K562 (cell line): ENCODE data around the gene MRPL55. TPM values are rescaled to one million over a fixed set of nuclear protein-coding genes. Genes with fewer than 3 reads are reported as not detected.
A peak's percentile ranks its signal among the peaks of the same experiment; 100 is the strongest.

Experiments used
- BDP1 ChIP-seq: IDR thresholded peaks from 3 replicates; pipeline ENCODE4 v1.6.1; 2011; ENCODE audit not compliant: insufficient read length, insufficient read depth
- BRF1 ChIP-seq: IDR thresholded peaks from 3 replicates; pipeline ENCODE4 v1.6.1; 2011; ENCODE audit warnings: borderline replicate concordance, mild to moderate bottlenecking; ENCODE audit not compliant: insufficient read length; ENCODE audit errors: extremely low read depth
- CREBBP ChIP-seq: IDR thresholded peaks from one replicate; pipeline ENCODE4 v1.6.1; 2012; ENCODE audit warnings: low read depth, mild to moderate bottlenecking, control low read depth, inconsistent platforms, low read length
- EWSR1 ChIP-seq: fragments of 450-650 bp; IDR thresholded peaks from 2 replicates; pipeline ENCODE4 v1.6.1; 2018; ENCODE audit warnings: borderline replicate concordance, mild to moderate bottlenecking, low read depth, moderate library complexity; ENCODE audit not compliant: partially characterized antibody
- HDAC8 ChIP-seq: fragments of 450-650 bp; IDR thresholded peaks from 2 replicates; pipeline ENCODE4 v1.6.1; 2016; ENCODE audit warnings: mild to moderate bottlenecking, missing genetic modification characterization, moderate library complexity, missing compliant biosample characterization
- KLF16 ChIP-seq: IDR thresholded peaks from 2 replicates; pipeline ENCODE4 v1.6.1; 2016; ENCODE audit warnings: antibody characterized with exemption
- MCM5 ChIP-seq: fragments of 450-650 bp; IDR thresholded peaks from 2 replicates; pipeline ENCODE4 v1.6.1; 2016; ENCODE audit warnings: low read depth
- NFIX ChIP-seq: fragments of 250-450 bp; sonication (Bioruptor Pico); IDR thresholded peaks from 2 replicates; pipeline ENCODE4 v1.4.0; 2020; ENCODE audit warnings: low read depth, mild to moderate bottlenecking, moderate library complexity
- SMAD1 ChIP-seq: fragments of 150-350 bp; IDR thresholded peaks from 2 replicates; pipeline ENCODE4 v1.6.1; 2014; ENCODE audit warnings: low read length, low read depth; ENCODE audit not compliant: partially characterized antibody
- SMAD2 ChIP-seq: fragments of 150-350 bp; IDR thresholded peaks from 2 replicates; pipeline ENCODE4 v1.6.1; 2014; ENCODE audit warnings: low read depth, mild to moderate bottlenecking, low read length
- SMAD4 ChIP-seq: fragments of 250-450 bp; sonication (Bioruptor Pico); conservative IDR thresholded peaks from 2 replicates; pipeline ENCODE4 v1.8.0; 2021; ENCODE audit warnings: inconsistent platforms, mild to moderate bottlenecking, moderate library complexity
- ZBTB7A ChIP-seq: IDR thresholded peaks from 2 replicates; pipeline ENCODE4 v1.6.1; 2011; ENCODE audit warnings: low read depth, mild to moderate bottlenecking, low read length, moderate library complexity, borderline replicate concordance; ENCODE audit not compliant: control insufficient read depth
- ZNF175 ChIP-seq: fragments of 200-800 bp; sonication (Bioruptor generic); IDR thresholded peaks from 2 replicates; pipeline ENCODE4 v1.6.1; 2016; ENCODE audit warnings: low read depth, mild to moderate bottlenecking, missing genetic modification characterization, missing compliant biosample characterization
- polyA plus RNA-seq, 8 experiments: library from polyadenylated mRNA; depleted of rRNA in 4 of 8; stranded (reverse) in 5 of 8; unstranded in 3 of 8; fragments of >200 nt; fragmentation: Nextera tagmentation in 2 of 8; fragmentation: Illumina TruSeq in 1 of 8; extraction: Ambion mirVana in 2 of 8; extraction: Trizol in 1 of 8; gene quantifications; 2 replicates each; pipeline versions ENCODE4 v1.2.1 to v1.2.3, GENCODE V29; 2011 to 2014; ENCODE audit warnings: inconsistent platforms in 1 of 8, missing spikeins in 1 of 8
- total RNA-seq, 7 experiments: library from RNA; depleted of rRNA in 6 of 7; stranded (reverse); fragments of >200 nt in 6 of 7; fragmentation: Illumina TruSeq in 2 of 7; extraction: Trizol in 2 of 7; gene quantifications; 2 replicates each; pipeline versions ENCODE4 v1.2.1 to v1.2.3, GENCODE V29; 2011 to 2021; ENCODE audit warnings: low replicate concordance in 1 of 7
- TF ChIP-seq, protein P1 (sequence below): sonication (generic); formaldehyde crosslinking; IDR thresholded peaks from 2 replicates; pipeline ENCODE4 v1.8.0; 2023; ENCODE audit warnings: missing genetic modification reagents, mild to moderate bottlenecking, borderline replicate concordance
- TF ChIP-seq, protein P2 (sequence below), 2 experiments: IDR thresholded peaks; 2 replicates each; pipeline ENCODE4 v1.6.1; 2011; ENCODE audit warnings: borderline replicate concordance in 1 of 2, control low read depth in 1 of 2, low read depth in 1 of 2, low read length in 1 of 2, mild to moderate bottlenecking in 1 of 2, mixed read lengths in 1 of 2, moderate library complexity in 1 of 2; ENCODE audit not compliant: insufficient read depth in 1 of 2, insufficient read length in 1 of 2, poor library complexity in 1 of 2, severe bottlenecking in 1 of 2; ENCODE audit errors: extremely low read depth in 1 of 2
- TF ChIP-seq, protein P3 (sequence below): sonication (generic); formaldehyde crosslinking; IDR thresholded peaks from 2 replicates; pipeline ENCODE4 v1.8.1; 2022; ENCODE audit warnings: missing genetic modification reagents

MRPL55 gene
- total and polyA plus RNA-seq, 9 of the 15 experiments (the other 6 are each of a cell fraction or from before 2014, with no cell fraction given) = 34.9 to 228 (median 81.0) TPM

DNA sequence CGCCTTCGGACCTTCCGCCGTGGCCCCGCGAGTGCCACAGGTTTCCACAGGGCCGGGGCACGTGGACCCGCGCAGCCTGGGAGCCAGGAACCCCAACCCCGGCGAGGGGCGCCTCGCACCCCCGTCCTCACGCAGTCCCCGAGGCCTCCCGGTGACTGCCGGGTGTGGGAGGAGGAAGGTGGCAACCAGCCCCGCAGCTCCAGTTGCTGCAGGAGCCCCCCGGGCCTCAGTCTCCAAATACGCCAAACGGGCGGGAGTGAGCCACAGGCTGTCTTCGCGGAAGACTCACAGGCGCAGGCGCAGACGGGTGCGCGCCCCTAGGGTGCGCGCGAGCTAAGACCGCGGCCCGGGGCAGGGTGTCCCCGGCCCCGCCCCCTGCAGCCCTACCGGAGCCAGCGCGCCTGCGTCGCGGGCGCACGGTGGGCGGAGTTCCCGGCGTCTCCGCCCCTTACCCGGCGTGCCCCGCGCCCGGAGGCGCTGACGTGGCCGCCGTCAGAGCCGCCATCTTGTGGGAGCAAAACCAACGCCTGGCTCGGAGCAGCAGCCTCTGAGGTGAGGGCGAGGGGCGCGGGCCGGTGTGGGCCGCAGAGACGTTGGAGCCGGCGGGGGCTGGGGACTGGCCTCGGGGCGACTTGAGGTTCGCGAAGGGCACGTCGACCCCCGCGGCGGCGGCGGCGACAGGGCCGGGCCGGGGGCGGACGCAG is 26.7 kb downstream of the MRPL55 start, which contains the start of gene ARF1 (continued):
- TF ChIP-seq, protein P1, sequence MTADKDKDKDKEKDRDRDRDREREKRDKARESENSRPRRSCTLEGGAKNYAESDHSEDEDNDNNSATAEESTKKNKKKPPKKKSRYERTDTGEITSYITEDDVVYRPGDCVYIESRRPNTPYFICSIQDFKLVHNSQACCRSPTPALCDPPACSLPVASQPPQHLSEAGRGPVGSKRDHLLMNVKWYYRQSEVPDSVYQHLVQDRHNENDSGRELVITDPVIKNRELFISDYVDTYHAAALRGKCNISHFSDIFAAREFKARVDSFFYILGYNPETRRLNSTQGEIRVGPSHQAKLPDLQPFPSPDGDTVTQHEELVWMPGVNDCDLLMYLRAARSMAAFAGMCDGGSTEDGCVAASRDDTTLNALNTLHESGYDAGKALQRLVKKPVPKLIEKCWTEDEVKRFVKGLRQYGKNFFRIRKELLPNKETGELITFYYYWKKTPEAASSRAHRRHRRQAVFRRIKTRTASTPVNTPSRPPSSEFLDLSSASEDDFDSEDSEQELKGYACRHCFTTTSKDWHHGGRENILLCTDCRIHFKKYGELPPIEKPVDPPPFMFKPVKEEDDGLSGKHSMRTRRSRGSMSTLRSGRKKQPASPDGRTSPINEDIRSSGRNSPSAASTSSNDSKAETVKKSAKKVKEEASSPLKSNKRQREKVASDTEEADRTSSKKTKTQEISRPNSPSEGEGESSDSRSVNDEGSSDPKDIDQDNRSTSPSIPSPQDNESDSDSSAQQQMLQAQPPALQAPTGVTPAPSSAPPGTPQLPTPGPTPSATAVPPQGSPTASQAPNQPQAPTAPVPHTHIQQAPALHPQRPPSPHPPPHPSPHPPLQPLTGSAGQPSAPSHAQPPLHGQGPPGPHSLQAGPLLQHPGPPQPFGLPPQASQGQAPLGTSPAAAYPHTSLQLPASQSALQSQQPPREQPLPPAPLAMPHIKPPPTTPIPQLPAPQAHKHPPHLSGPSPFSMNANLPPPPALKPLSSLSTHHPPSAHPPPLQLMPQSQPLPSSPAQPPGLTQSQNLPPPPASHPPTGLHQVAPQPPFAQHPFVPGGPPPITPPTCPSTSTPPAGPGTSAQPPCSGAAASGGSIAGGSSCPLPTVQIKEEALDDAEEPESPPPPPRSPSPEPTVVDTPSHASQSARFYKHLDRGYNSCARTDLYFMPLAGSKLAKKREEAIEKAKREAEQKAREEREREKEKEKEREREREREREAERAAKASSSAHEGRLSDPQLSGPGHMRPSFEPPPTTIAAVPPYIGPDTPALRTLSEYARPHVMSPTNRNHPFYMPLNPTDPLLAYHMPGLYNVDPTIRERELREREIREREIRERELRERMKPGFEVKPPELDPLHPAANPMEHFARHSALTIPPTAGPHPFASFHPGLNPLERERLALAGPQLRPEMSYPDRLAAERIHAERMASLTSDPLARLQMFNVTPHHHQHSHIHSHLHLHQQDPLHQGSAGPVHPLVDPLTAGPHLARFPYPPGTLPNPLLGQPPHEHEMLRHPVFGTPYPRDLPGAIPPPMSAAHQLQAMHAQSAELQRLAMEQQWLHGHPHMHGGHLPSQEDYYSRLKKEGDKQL (CRISPR knock-in tag) = no peak
- TF ChIP-seq EWSR1 (no peak), BRF1 (no peak), ZNF175 (CRISPR knock-in tag) (no peak), MCM5 (no peak), HDAC8 (no peak; the same call in 1 of the 2 replicates), SMAD4 (CRISPR knock-in tag) (peak; percentile 71), ZBTB7A (peak; percentile 46; the same call in 1 of the 2 replicates), BDP1 (no peak), SMAD2 (no peak), CREBBP (no peak), SMAD1 (peak; percentile 52), KLF16 (no peak), NFIX (CRISPR knock-in tag) (no peak)
- TF ChIP-seq, protein P2, sequence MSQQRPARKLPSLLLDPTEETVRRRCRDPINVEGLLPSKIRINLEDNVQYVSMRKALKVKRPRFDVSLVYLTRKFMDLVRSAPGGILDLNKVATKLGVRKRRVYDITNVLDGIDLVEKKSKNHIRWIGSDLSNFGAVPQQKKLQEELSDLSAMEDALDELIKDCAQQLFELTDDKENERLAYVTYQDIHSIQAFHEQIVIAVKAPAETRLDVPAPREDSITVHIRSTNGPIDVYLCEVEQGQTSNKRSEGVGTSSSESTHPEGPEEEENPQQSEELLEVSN (IDR thresholded peaks at IDR 0.05; ENCODE audit: borderline replicate concordance in 1 of 2, extremely low read depth in 1 of 2, insufficient read depth in 1 of 2, insufficient read length in 1 of 2, low read depth in 1 of 2, low read length in 1 of 2, poor library complexity in 1 of 2, severe bottlenecking in 1 of 2) = peak; percentile 91
- TF ChIP-seq, protein P3, sequence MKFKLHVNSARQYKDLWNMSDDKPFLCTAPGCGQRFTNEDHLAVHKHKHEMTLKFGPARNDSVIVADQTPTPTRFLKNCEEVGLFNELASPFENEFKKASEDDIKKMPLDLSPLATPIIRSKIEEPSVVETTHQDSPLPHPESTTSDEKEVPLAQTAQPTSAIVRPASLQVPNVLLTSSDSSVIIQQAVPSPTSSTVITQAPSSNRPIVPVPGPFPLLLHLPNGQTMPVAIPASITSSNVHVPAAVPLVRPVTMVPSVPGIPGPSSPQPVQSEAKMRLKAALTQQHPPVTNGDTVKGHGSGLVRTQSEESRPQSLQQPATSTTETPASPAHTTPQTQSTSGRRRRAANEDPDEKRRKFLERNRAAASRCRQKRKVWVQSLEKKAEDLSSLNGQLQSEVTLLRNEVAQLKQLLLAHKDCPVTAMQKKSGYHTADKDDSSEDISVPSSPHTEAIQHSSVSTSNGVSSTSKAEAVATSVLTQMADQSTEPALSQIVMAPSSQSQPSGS (CRISPR knock-in tag) = 0 out of 2 replicates have a peak, but pooled peaks have one; percentile 64
